ENCODE results near the gene COMMD2. TPM values are rescaled to one million over a fixed set of nuclear protein-coding genes. Genes with fewer than 3 reads are reported as not detected.

Gene COMMD2
- total RNA-seq: 10 to 100 TPM; 14.6 to 48.8 (median 27.9) TPM
- polyA plus RNA-seq: 10 to 100 TPM in 1 of 3 donors, 1 to 10 TPM in 2; 4.4 to 39.1 (median 6.1) TPM
- long read RNA-seq, donor 1, transcript COMMD2-203 (5 exons, 3,706 nt): major isoform, 36 of 45 reads
- long read RNA-seq, donor 1, partial matches to known transcripts: 0 of 45 reads
- long read RNA-seq, donor 1, other reads (novel, unspliced or antisense): 0 of 45 reads
- long read RNA-seq, donor 2, transcript COMMD2-201 (4 exons, 739 nt): minor isoform, 7 of 22 reads
- long read RNA-seq, donor 2, transcript COMMD2-203 (5 exons, 3,706 nt): major isoform, 11 of 22 reads
- long read RNA-seq, donor 2, partial matches to known transcripts: 0 of 22 reads
- long read RNA-seq, donor 2, other reads (novel, unspliced or antisense): 0 of 22 reads
- long read RNA-seq, donor 3, transcript COMMD2-203 (5 exons, 3,706 nt): major isoform, 23 of 27 reads
- long read RNA-seq, donor 3, partial matches to known transcripts: 0 of 27 reads
- long read RNA-seq, donor 3, other reads (novel, unspliced or antisense): 0 of 27 reads
- long read RNA-seq, donor 4, transcript COMMD2-203 (5 exons, 3,706 nt): major isoform, 16 of 20 reads
- long read RNA-seq, donor 4, partial matches to known transcripts: 0 of 20 reads
- long read RNA-seq, donor 4, other reads (novel, unspliced or antisense): 2 of 20 reads
- long read RNA-seq, donor 5, transcript COMMD2-203 (5 exons, 3,706 nt): major isoform, 37 of 45 reads
- long read RNA-seq, donor 5, partial matches to known transcripts: 0 of 45 reads
- long read RNA-seq, donor 5, other reads (novel, unspliced or antisense): 4 of 45 reads
- long read RNA-seq, donor 6, transcript COMMD2-203 (5 exons, 3,706 nt): major isoform, 10 of 20 reads
- long read RNA-seq, donor 6, partial matches to known transcripts: 0 of 20 reads
- long read RNA-seq, donor 6, other reads (novel, unspliced or antisense): 6 of 20 reads
- long read RNA-seq, donor 7, transcript COMMD2-203 (5 exons, 3,706 nt): major isoform, 13 of 17 reads
- long read RNA-seq, donor 7, partial matches to known transcripts: 0 of 17 reads
- long read RNA-seq, donor 7, other reads (novel, unspliced or antisense): 0 of 17 reads
- long read RNA-seq, donor 8, transcript COMMD2-203 (5 exons, 3,706 nt): major isoform, 25 of 28 reads
- long read RNA-seq, donor 8, partial matches to known transcripts: 0 of 28 reads
- long read RNA-seq, donor 8, other reads (novel, unspliced or antisense): 0 of 28 reads
- long read RNA-seq, donor 9, transcript COMMD2-203 (5 exons, 3,706 nt): major isoform, 23 of 30 reads
- long read RNA-seq, donor 9, partial matches to known transcripts: 0 of 30 reads
- long read RNA-seq, donor 9, other reads (novel, unspliced or antisense): 0 of 30 reads
- long read RNA-seq, donor 10, transcript COMMD2-203 (5 exons, 3,706 nt): major isoform, 16 of 18 reads
- long read RNA-seq, donor 10, partial matches to known transcripts: 0 of 18 reads
- long read RNA-seq, donor 10, other reads (novel, unspliced or antisense): 0 of 18 reads

- 0 to 1% (median 1%) methylated on average over 21 to 52 of the region's 52 CpGs for WGBS, 4 donors
- Histone ChIP-seq H3K36me3 (replicated peaks in 1 of 2) (peaks cover 0 to 29% of the 10 kb centered on the region in 2 donors), H3K4me1 (replicated peaks in 1 of 2) (peaks cover 5 to 13% of the 10 kb centered on the region in 2 donors), H3K4me3 (peak within 1 kb of the TSS; percentile 58 to 88 (median 81)), H3K27me3 (no peaks in the 10 kb centered on the region), H3K27ac (peak within 1 kb of the TSS in 4 of 5 donors; percentile 35 to 88 (median 68)), H3K9me3 (replicated peaks in 1 of 3) (no peaks in the 10 kb centered on the region)
- TF ChIP-seq CTCF (IDR thresholded peaks at IDR 0.05): peak in 5 of 6 experiments; percentile 6 to 46 (median 25)
- TF ChIP-seq POLR2A (IDR thresholded peaks at IDR 0.05): peak; percentile 59 to 66
- peak; percentile 69 to 88 (median 78) for DNase-seq
- intact Hi-C loops (cut with DNase I): no loop called here
Observed at GRCh38 chr3:149752051-149752787, at the start of gene COMMD2. Gene COMMD2, minus strand, starts transcription at chr3:149752489. Its CDS starts 45 bp downstream, at chr3:149752444.

GRCh38 chr3:149801639-149802038 is 49.4 kb upstream of the COMMD2 start:
- intact Hi-C loops (cut with DNase I): no loop called here
- no peak overlapping the region for H3K27ac ChIP-seq
- 70 to 72% (median 71%) methylated on average over 5 of the region's 5 CpGs for WGBS, 4 donors

GRCh38 chr3:149801195-149801594 is 48.9 kb upstream of the COMMD2 start:
- Histone ChIP-seq H3K4me1 (replicated peaks in 1 of 2) (no peaks in the 10 kb centered on the region), H3K9me3 (replicated peaks in 1 of 3) (no peaks in the 10 kb centered on the region), H3K36me3 (replicated peaks in 1 of 2) (no peaks in the 10 kb centered on the region), H3K27me3 (no peaks in the 10 kb centered on the region), H3K27ac (no peak overlapping the region), H3K4me3 (no peak overlapping the region)
- WGBS, 4 donors: 55 to 66% (median 61%) methylated on average over 1 of the region's 1 CpG
- intact Hi-C loops (cut with DNase I): no loop called here
- no peak for TF ChIP-seq CTCF (IDR thresholded peaks at IDR 0.05)
- TF ChIP-seq POLR2A (IDR thresholded peaks at IDR 0.05): no peak
- DNase-seq: no peak

More at GRCh38 chr3:149801639-149802038, 49.4 kb upstream of the COMMD2 start:
- TF ChIP-seq POLR2A (IDR thresholded peaks at IDR 0.05) (no peak), CTCF (IDR thresholded peaks at IDR 0.05) (no peak)
- DNase-seq: no peak
- no peaks in the 10 kb centered on the region for H3K27me3 ChIP-seq
- H3K4me3 ChIP-seq: no peak overlapping the region
- H3K4me1 ChIP-seq (replicated peaks in 1 of 2): no peaks in the 10 kb centered on the region
- H3K9me3 ChIP-seq (replicated peaks in 1 of 3): no peaks in the 10 kb centered on the region
- H3K36me3 ChIP-seq (replicated peaks in 1 of 2): no peaks in the 10 kb centered on the region
